Measurements from ENCODE around the gene CTTNBP2NL.

- TF ChIP-seq CTCF (IDR thresholded peaks at IDR 0.05) (no peak), POLR2AphosphoS5 (IDR thresholded peaks at IDR 0.05) (no peak), POLR2A (IDR thresholded peaks at IDR 0.05) (no peak), EP300 (IDR thresholded peaks at IDR 0.05) (no peak)
Observed at GRCh38 chr1:112502826-112503225, 106.8 kb downstream of the CTTNBP2NL start.

Measured in stomach (tissue), 4 donors.